Measurements from ENCODE around the gene TICAM1.
"Not testable (repeated sequence)": the region's sequence is repeated elsewhere in the genome, so short reads cannot be mapped to it uniquely, and the experiment has no call there.

The TICAM1 gene

DNA sequence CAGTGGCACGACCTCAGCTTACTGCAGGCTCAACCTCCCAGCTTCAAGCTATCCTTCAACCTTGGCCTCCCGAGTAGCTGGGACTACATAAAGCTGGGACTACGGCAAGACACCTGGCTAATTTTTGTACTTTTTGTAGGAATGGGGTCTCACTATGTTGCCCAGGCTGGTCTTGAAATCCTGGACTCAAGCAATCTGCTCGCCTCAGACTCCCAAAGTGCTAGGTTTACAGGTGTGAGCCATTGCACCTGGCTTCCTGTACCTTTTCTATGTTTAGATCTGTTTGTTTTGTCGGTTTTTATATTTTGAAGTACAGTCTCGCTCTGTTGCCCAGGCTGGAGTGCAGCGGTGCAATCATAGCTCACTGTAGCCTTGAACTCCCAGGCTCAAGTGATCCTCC, 17.5 kb upstream of the TICAM1 start:
- H3K4me1 ChIP-seq (ENCODE audit: control insufficient read depth in 1 of 2, insufficient read depth in 2 of 2, low read length in 2 of 2) = no peaks in the 10 kb centered on the region
- H3K4ac ChIP-seq (ENCODE audit: low read depth, low read length) = no peak overlapping the region

DNA sequence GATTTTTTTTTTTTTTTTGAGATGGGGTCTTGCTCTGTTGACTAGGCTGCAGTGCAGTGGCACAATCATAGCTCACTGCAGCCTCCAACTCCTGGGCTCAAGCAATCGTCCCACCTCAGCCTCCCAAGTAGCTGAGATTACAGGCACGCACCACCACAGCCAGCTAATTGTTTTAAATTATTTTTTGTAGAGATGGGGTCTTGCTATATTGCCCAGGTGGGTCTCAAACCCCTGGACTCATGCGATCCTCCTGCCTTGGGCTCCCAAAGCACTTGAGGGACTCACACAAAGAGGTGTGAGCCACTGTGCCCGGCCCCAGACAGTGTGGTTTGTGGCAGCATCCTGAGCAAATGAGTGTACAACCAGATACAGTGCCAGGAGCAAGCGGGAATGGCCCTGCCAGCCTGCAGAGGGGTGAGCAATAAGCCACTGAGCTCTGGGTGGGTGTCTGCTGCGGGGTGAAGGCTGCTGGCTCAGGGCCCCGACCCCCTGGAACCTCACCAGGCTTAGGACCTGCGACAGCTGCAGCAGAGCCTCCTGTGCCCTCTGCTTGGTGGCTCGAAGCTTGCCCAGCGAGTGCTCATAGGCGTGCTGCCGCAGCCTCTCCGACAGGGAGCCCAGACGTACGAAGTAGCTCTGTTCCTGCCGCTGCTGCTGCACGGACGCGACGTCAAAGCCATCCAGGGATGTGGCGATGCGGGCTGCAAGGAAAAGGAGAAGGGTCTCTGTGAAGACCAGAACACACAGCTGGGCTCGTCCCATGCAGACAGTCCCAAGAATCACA, 15.9 kb upstream of the TICAM1 start:
- H3K23ac ChIP-seq (ENCODE audit: low read length) = no peak overlapping the region
- H2BK12ac ChIP-seq (ENCODE audit: low read length) = no peak overlapping the region
- H4K8ac ChIP-seq (ENCODE audit: low read depth, low read length) = no peak overlapping the region
- H3K4me2 ChIP-seq (ENCODE audit: low read length) = no peak overlapping the region
- no peak overlapping the region for H2BK120ac ChIP-seq (ENCODE audit: insufficient read depth, low read length, poor library complexity)
- whole genome bisulfite sequencing (ENCODE audit: extremely low coverage, insufficient coverage, insufficient read length) = no CpG with 5 or more reads among the region's 23 CpGs
- peaks cover 1% of the 10 kb centered on the region for H3K9me3 ChIP-seq (ENCODE audit: insufficient read depth, low read depth, low read length)
- H2AK5ac ChIP-seq (ENCODE audit: low read length) = no peak overlapping the region
- H3K18ac ChIP-seq (ENCODE audit: low read length) = no peak overlapping the region
- no peak for DNase-seq
- H4K12ac ChIP-seq (ENCODE audit: low read depth, low read length) = no peak overlapping the region
- H2AFZ ChIP-seq (ENCODE audit: insufficient read depth, low read length, poor library complexity) = no peak overlapping the region
- peaks cover 57 to 58% of the 10 kb centered on the region in 2 experiments for H3K36me3 ChIP-seq (ENCODE audit: control insufficient read depth in 1 of 2, insufficient read depth in 2 of 2, low read length in 2 of 2)
- no peak overlapping the region for H3K27ac ChIP-seq (ENCODE audit: low read depth, low read length)
- no peak overlapping the region for H2BK5ac ChIP-seq (ENCODE audit: low read depth, low read length, poor library complexity)
- no peaks in the 10 kb centered on the region for H3K79me1 ChIP-seq (ENCODE audit: low read length)
- no peaks in the 10 kb centered on the region for H3K27me3 ChIP-seq (ENCODE audit: insufficient read depth, low read length)
- no peak overlapping the region for H3K4me3 ChIP-seq (ENCODE audit: low read depth, low read length)
- no peak overlapping the region for H4K91ac ChIP-seq (ENCODE audit: low read depth, low read length)
- H3K79me2 ChIP-seq (ENCODE audit: control insufficient read depth, insufficient read depth, low read length, poor library complexity) = no peaks in the 10 kb centered on the region
- H3K9ac ChIP-seq (ENCODE audit: low read length) = no peak overlapping the region
- no peak overlapping the region for H3K14ac ChIP-seq (ENCODE audit: low read length)
- no peak overlapping the region for H3K4ac ChIP-seq (ENCODE audit: low read depth, low read length)
- no peaks in the 10 kb centered on the region for H3K4me1 ChIP-seq (ENCODE audit: control insufficient read depth in 1 of 2, insufficient read depth in 2 of 2, low read length in 2 of 2)

More for the DNA sequence above, 17.5 kb upstream of the TICAM1 start:
- Histone ChIP-seq H2AFZ (ENCODE audit: insufficient read depth, low read length, poor library complexity) (no peak overlapping the region), H4K12ac (ENCODE audit: low read depth, low read length) (no peak overlapping the region), H3K9ac (ENCODE audit: low read length) (no peak overlapping the region), H2AK5ac (ENCODE audit: low read length) (no peak overlapping the region), H3K79me2 (ENCODE audit: control insufficient read depth, insufficient read depth, low read length, poor library complexity) (no peaks in the 10 kb centered on the region), H3K79me1 (ENCODE audit: low read length) (no peaks in the 10 kb centered on the region), H3K27me3 (ENCODE audit: insufficient read depth, low read length) (no peaks in the 10 kb centered on the region), H3K18ac (ENCODE audit: low read length) (no peak overlapping the region), H3K27ac (ENCODE audit: low read depth, low read length) (no peak overlapping the region), H3K4me2 (ENCODE audit: low read length) (no peak overlapping the region), H2BK120ac (ENCODE audit: insufficient read depth, low read length, poor library complexity) (no peak overlapping the region), H3K9me3 (ENCODE audit: insufficient read depth, low read depth, low read length) (peaks cover 1% of the 10 kb centered on the region), H3K36me3 (ENCODE audit: control insufficient read depth in 1 of 2, insufficient read depth in 2 of 2, low read length in 2 of 2) (peaks cover 47 to 53% of the 10 kb centered on the region in 2 experiments), H3K14ac (ENCODE audit: low read length) (no peak overlapping the region), H3K23ac (ENCODE audit: low read length) (no peak overlapping the region), H2BK5ac (ENCODE audit: low read depth, low read length, poor library complexity) (no peak overlapping the region), H4K8ac (ENCODE audit: low read depth, low read length) (no peak overlapping the region), H3K4me3 (ENCODE audit: low read depth, low read length) (no peak overlapping the region), H4K91ac (ENCODE audit: low read depth, low read length) (no peak overlapping the region), H2BK12ac (ENCODE audit: low read length) (no peak overlapping the region)
- no peak for DNase-seq
- no CpG with 5 or more reads among the region's 7 CpGs for WGBS (ENCODE audit: extremely low coverage, insufficient coverage, insufficient read length)

DNA sequence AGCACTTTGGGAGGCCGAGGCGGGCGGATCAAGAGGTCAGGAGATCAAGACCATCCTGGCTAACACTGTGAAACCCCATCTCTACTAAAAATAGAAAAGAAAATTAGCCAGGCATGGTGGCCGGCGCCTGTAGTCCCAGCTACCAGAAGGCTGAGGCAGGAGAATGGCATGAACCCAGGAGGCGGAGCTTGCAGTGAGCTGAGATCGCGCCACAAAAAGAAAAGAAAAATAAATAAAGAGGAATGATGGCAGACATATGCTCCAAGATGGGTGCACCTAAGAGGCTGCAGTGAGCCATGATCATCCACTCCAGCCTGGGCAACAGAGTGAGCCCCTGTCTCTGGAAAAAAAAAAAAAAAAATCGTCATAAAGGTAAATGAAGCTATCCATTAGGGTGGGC, 14.5 kb upstream of the TICAM1 start:
- not testable (repeated sequence) for H2AFZ ChIP-seq (ENCODE audit: insufficient read depth, low read length, poor library complexity); H3K27ac ChIP-seq (ENCODE audit: low read depth, low read length); H2BK5ac ChIP-seq (ENCODE audit: low read depth, low read length, poor library complexity); H3K4me3 ChIP-seq (ENCODE audit: low read depth, low read length); H3K9ac ChIP-seq (ENCODE audit: low read length); H3K4me2 ChIP-seq (ENCODE audit: low read length); H3K23ac ChIP-seq (ENCODE audit: low read length); H4K8ac ChIP-seq (ENCODE audit: low read depth, low read length); H2AK5ac ChIP-seq (ENCODE audit: low read length); H3K79me1 ChIP-seq (ENCODE audit: low read length); H3K79me2 ChIP-seq (ENCODE audit: control insufficient read depth, insufficient read depth, low read length, poor library complexity); H2BK120ac ChIP-seq (ENCODE audit: insufficient read depth, low read length, poor library complexity); H3K4me1 ChIP-seq (ENCODE audit: control insufficient read depth in 1 of 2, insufficient read depth in 2 of 2, low read length in 2 of 2); H4K12ac ChIP-seq (ENCODE audit: low read depth, low read length); H3K18ac ChIP-seq (ENCODE audit: low read length); H3K27me3 ChIP-seq (ENCODE audit: insufficient read depth, low read length); H2BK12ac ChIP-seq (ENCODE audit: low read length); H4K91ac ChIP-seq (ENCODE audit: low read depth, low read length); H3K9me3 ChIP-seq (ENCODE audit: insufficient read depth, low read depth, low read length); H3K4ac ChIP-seq (ENCODE audit: low read depth, low read length); H3K14ac ChIP-seq (ENCODE audit: low read length)
- peaks cover 47 to 53% of the 10 kb centered on the region in 2 experiments for H3K36me3 ChIP-seq (ENCODE audit: control insufficient read depth in 1 of 2, insufficient read depth in 2 of 2, low read length in 2 of 2)
- DNase-seq = peak in 1 of 2 donors; percentile 43
- WGBS (ENCODE audit: extremely low coverage, insufficient coverage, insufficient read length) = no CpG with 5 or more reads among the region's 9 CpGs

DNA sequence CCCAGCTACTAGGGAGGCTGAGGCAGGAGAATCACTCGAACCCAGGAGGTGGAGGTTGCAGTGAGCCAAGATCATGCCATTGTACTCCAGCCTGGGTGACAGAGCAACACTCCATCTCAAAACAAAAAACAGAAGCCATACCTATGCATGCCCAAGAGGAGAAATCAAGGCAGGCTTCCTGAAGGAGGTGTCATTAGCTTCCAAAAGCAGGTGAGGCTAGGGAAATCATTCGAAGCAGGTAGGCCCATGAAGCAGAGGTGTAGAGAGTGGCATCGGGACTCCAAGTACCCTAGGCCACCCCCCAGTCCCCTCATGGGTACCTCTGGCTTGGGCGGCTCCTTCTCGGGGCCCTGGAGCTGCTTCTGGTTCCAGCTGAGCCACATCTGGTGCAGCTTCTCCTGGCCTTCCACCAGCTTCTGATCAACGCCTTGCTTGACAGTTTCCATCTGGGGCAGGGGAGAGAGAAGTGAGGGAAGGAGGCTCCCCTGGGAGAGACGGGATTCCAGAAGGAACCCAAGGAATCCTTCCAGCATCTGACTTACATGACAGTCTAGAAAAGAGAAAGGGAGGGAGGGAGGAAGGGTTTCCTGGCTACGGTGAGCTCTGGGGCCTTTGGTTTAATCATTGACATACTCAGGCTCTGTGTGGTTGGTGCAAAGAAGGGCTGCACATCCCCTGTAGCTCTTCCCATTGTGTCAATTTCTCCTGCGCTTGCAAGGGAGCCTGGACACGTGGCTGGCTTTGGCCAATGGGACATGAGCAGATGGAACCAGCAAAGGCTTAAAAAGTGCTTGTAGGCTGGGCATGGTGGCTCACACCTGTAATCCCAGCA, 13.1 kb upstream of the TICAM1 start:
- Histone ChIP-seq H2BK5ac (ENCODE audit: low read depth, low read length, poor library complexity) (no peak overlapping the region), H3K4me2 (ENCODE audit: low read length) (no peak overlapping the region), H4K12ac (ENCODE audit: low read depth, low read length) (no peak overlapping the region), H3K79me2 (ENCODE audit: control insufficient read depth, insufficient read depth, low read length, poor library complexity) (no peaks in the 10 kb centered on the region), H3K9me3 (ENCODE audit: insufficient read depth, low read depth, low read length) (peaks cover 1% of the 10 kb centered on the region), H2AK5ac (ENCODE audit: low read length) (no peak overlapping the region), H3K79me1 (ENCODE audit: low read length) (no peaks in the 10 kb centered on the region), H3K14ac (ENCODE audit: low read length) (no peak overlapping the region), H3K4ac (ENCODE audit: low read depth, low read length) (no peak overlapping the region), H3K36me3 (ENCODE audit: control insufficient read depth in 1 of 2, insufficient read depth in 2 of 2, low read length in 2 of 2) (peaks cover 46 to 53% of the 10 kb centered on the region in 2 experiments), H3K4me1 (ENCODE audit: control insufficient read depth in 1 of 2, insufficient read depth in 2 of 2, low read length in 2 of 2) (no peaks in the 10 kb centered on the region), H3K23ac (ENCODE audit: low read length) (no peak overlapping the region), H4K91ac (ENCODE audit: low read depth, low read length) (no peak overlapping the region), H2BK120ac (ENCODE audit: insufficient read depth, low read length, poor library complexity) (no peak overlapping the region), H4K8ac (ENCODE audit: low read depth, low read length) (no peak overlapping the region), H3K9ac (ENCODE audit: low read length) (no peak overlapping the region), H3K27ac (ENCODE audit: low read depth, low read length) (no peak overlapping the region), H3K27me3 (ENCODE audit: insufficient read depth, low read length) (no peaks in the 10 kb centered on the region), H3K4me3 (ENCODE audit: low read depth, low read length) (no peak overlapping the region), H2BK12ac (ENCODE audit: low read length) (no peak overlapping the region), H3K18ac (ENCODE audit: low read length) (no peak overlapping the region), H2AFZ (ENCODE audit: insufficient read depth, low read length, poor library complexity) (no peak overlapping the region)
- WGBS (ENCODE audit: extremely low coverage, insufficient coverage, insufficient read length) = no CpG with 5 or more reads among the region's 10 CpGs
- no peak for DNase-seq
